ENCODE data around the gene TMEM131L. TPM values are rescaled to one million over a fixed set of nuclear protein-coding genes. Genes with fewer than 3 reads are reported as not detected.
"Not testable (repeated sequence)": the region's sequence is repeated elsewhere in the genome, so short reads cannot be mapped to it uniquely, and the experiment has no call there.

Gene TMEM131L
- total and polyA plus RNA-seq, 3 donors from 2014 or later: 9.1 to 15.0 (median 12.6) TPM

DNA sequence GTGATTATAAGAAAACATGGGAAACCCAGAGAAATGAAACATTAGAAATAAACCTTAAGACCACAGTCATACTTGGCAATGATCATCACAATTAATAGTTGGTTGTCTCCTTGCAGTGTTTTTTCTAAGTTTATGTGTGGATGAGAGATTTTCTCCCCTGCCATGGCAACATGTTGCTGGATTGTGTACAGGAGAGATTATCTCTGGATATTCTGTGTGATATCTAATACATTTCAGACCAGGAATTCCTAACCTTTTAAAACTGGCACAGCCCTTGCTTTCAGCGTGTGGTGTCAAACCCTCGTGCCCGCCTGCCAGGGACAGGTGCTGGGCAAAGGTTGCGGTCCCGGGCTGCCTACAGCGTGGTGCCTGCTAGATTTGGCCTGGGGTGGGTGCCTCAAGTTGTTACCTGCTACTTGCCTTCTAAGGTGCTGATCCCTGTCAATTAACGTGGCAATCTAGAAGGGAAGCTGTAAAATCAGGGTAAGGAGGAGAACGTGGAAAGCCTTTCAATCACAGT lies 100.5 kb downstream of the TMEM131L start:
- no peaks in the 10 kb centered on the region for H3K4me1 ChIP-seq
- no peak overlapping the region for H3K27ac ChIP-seq
- no peaks in the 10 kb centered on the region for H3K27me3 ChIP-seq
- intact Hi-C loops (cut with DNase I; ENCODE audit: low total_unique reads): no loop called here
- no peak for DNase-seq
- no peak overlapping the region for H3K4me3 ChIP-seq
- no peak for TF ChIP-seq POLR2A (IDR thresholded peaks at IDR 0.05)
- TF ChIP-seq, protein P1, sequence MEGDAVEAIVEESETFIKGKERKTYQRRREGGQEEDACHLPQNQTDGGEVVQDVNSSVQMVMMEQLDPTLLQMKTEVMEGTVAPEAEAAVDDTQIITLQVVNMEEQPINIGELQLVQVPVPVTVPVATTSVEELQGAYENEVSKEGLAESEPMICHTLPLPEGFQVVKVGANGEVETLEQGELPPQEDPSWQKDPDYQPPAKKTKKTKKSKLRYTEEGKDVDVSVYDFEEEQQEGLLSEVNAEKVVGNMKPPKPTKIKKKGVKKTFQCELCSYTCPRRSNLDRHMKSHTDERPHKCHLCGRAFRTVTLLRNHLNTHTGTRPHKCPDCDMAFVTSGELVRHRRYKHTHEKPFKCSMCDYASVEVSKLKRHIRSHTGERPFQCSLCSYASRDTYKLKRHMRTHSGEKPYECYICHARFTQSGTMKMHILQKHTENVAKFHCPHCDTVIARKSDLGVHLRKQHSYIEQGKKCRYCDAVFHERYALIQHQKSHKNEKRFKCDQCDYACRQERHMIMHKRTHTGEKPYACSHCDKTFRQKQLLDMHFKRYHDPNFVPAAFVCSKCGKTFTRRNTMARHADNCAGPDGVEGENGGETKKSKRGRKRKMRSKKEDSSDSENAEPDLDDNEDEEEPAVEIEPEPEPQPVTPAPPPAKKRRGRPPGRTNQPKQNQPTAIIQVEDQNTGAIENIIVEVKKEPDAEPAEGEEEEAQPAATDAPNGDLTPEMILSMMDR (IDR thresholded peaks at IDR 0.05): no peak
- no peaks in the 10 kb centered on the region for H3K36me3 ChIP-seq (ENCODE audit: low read depth, missing control alignments)
- WGBS, 2 donors: 91 to 93% methylated on average over 8 of the region's 8 CpGs
- H3K9me3 ChIP-seq: no peaks in the 10 kb centered on the region

DNA sequence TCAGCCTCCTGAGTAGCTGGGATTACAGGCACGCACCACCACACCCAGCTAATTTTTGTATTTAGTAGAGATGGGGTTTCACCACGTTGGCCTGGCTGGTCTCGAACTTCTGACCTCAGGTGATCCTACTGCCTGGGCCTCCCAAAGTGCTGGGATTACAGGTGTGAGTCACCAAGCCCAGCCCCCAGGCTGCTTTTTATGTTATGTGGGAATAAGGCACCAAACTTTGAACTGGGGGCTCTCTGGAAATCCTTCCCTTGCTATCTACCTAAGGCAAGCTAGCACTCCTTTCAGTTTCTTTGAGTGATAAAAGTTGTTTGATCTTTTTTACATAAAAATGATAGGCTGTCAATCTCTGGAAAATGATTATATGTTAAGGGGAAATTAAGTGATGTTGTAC lies 101.5 kb downstream of the TMEM131L start:
- H3K4me3 ChIP-seq; DNase-seq; H3K27me3 ChIP-seq; intact Hi-C loops (cut with DNase I; ENCODE audit: low total_unique reads); H3K36me3 ChIP-seq (ENCODE audit: low read depth, missing control alignments); H3K27ac ChIP-seq; H3K4me1 ChIP-seq; H3K9me3 ChIP-seq: not testable (repeated sequence)
- WGBS, 2 donors: 91 to 99% methylated on average over 3 of the region's 3 CpGs

DNA sequence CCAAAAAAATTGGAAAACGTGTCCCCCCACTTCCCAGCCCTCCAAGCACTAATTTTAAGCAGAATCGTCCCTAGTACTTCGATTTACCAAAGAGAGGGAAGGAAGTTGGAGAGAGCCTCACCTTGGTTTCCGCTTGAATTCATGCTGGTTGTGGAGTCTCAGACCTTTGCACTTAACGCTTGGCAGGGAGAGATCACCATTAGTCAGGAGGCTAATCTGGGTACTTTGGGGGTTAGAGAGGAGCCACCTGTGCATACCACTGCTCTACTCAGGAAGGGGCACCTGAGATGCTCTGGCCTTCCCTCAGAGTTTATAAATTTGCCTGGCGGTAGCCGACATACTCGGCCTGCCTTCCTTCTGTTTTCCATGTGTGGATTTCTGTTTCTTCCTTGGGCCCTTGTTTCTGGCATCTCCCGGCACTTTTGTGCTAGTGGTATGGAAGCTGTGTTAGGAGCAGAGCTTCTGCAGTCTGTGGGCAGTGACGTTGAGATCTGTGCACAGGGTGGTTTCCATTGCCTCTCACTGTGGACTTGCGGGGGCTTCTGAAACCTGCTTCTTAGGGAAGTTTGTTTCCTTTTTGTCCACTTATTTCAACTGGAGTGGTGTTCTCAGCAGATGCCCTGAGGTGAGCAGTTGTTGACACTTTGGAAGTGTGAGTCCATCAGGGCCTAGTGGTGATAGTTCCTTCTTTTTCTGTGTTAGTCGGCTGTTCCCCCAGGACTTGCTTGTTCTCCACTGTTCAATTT lies 104.2 kb downstream of the TMEM131L start:
- 87 to 89% methylated on average over 12 of the region's 12 CpGs for whole genome bisulfite sequencing, 2 donors
- intact Hi-C loops (cut with DNase I; ENCODE audit: low total_unique reads): no loop called here
- Histone ChIP-seq H3K27me3 (no peaks in the 10 kb centered on the region), H3K27ac (no peak overlapping the region), H3K4me1 (no peaks in the 10 kb centered on the region), H3K9me3 (no peaks in the 10 kb centered on the region), H3K36me3 (ENCODE audit: low read depth, missing control alignments) (no peaks in the 10 kb centered on the region), H3K4me3 (no peak overlapping the region)
- TF ChIP-seq POLR2A (IDR thresholded peaks at IDR 0.05): no peak
- TF ChIP-seq, protein P1 (IDR thresholded peaks at IDR 0.05): no peak
- no peak for DNase-seq

DNA sequence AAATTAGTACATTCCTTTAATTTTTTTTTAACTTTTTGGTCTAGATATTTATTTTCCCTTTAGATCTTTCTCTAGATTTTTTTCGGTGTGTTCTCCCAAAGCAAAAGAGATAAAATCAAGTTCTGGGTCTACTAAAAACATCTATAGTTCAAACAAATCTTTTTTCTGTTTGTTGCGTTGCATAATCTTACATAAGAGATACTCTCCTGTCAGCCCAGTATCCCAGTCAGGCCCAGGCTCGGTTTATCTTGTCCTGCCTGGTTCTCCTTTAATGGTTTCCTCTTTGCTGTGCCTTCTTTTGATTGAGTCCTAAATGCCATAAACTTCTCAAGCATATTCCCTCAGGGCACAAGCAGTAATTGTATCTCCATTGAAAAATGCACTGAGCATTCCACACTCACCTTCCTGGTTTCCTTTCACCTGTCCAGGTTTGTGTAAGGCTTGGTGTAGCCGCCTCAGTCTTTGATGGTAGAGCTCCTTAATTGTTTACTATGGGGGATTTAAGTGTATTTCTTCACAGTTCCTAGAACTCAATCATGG lies 104.9 kb downstream of the TMEM131L start:
- WGBS, 2 donors: 82 to 95% methylated on average over 4 of the region's 4 CpGs
- DNase-seq: no peak
- TF ChIP-seq, protein P1 (IDR thresholded peaks at IDR 0.05): no peak
- no peak for TF ChIP-seq POLR2A (IDR thresholded peaks at IDR 0.05)

DNA sequence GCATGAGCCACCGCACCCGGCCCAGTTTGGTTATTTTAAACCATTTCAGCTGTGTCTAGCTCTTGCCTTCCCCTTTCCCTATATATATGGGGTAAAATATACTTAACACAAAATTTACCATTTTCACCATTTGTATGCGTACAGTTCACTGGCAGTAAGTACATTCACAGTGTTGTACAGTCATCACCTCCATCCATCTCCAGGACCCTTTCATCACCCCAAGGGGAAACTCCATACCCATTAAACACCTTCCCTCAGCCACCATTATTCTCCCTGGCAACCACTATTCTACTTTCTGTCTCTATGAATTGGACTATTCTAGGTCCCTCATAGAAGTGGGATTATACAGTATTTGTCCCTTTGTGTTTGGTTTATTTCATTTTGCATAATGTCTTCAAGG lies 106.4 kb downstream of the TMEM131L start:
- intact Hi-C loops (cut with DNase I; ENCODE audit: low total_unique reads): no loop called here
- DNase-seq: no peak
- Histone ChIP-seq H3K4me3 (no peak overlapping the region), H3K4me1 (no peaks in the 10 kb centered on the region), H3K9me3 (no peaks in the 10 kb centered on the region), H3K27me3 (no peaks in the 10 kb centered on the region), H3K27ac (no peak overlapping the region), H3K36me3 (ENCODE audit: low read depth, missing control alignments) (no peaks in the 10 kb centered on the region)
- no peak for TF ChIP-seq POLR2A (IDR thresholded peaks at IDR 0.05)
- TF ChIP-seq, protein P1 (IDR thresholded peaks at IDR 0.05): no peak
- WGBS, 2 donors: 94 to 95% methylated on average over 3 of the region's 3 CpGs

More for the DNA sequence above, 104.9 kb downstream of the TMEM131L start:
- Histone ChIP-seq H3K4me3 (no peak overlapping the region), H3K36me3 (ENCODE audit: low read depth, missing control alignments) (no peaks in the 10 kb centered on the region), H3K9me3 (no peaks in the 10 kb centered on the region), H3K4me1 (no peaks in the 10 kb centered on the region), H3K27me3 (no peaks in the 10 kb centered on the region), H3K27ac (no peak overlapping the region)
- intact Hi-C loops (cut with DNase I; ENCODE audit: low total_unique reads): no loop called here

All from testis (tissue), 3 donors.